ENCODE measurements around the gene D2HGDH.

GRCh38 chr2:241817126-241817820 is 82.8 kb downstream of the D2HGDH start:
- TF ChIP-seq ZNF780A (CRISPR knock-in tag; IDR thresholded peaks at IDR 0.05), result no peak
- TF ChIP-seq MEF2A (IDR thresholded peaks at IDR 0.05; ENCODE audit: control insufficient read depth, low read depth, low read length), result no peak
- TF ChIP-seq, protein P1, sequence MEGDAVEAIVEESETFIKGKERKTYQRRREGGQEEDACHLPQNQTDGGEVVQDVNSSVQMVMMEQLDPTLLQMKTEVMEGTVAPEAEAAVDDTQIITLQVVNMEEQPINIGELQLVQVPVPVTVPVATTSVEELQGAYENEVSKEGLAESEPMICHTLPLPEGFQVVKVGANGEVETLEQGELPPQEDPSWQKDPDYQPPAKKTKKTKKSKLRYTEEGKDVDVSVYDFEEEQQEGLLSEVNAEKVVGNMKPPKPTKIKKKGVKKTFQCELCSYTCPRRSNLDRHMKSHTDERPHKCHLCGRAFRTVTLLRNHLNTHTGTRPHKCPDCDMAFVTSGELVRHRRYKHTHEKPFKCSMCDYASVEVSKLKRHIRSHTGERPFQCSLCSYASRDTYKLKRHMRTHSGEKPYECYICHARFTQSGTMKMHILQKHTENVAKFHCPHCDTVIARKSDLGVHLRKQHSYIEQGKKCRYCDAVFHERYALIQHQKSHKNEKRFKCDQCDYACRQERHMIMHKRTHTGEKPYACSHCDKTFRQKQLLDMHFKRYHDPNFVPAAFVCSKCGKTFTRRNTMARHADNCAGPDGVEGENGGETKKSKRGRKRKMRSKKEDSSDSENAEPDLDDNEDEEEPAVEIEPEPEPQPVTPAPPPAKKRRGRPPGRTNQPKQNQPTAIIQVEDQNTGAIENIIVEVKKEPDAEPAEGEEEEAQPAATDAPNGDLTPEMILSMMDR (IDR thresholded peaks at IDR 0.05 in 2 of 3, conservative IDR thresholded peaks at IDR 0.05 in 1 of 3; ENCODE audit: insufficient read depth in 2 of 3, low read depth in 1 of 3, low read length in 3 of 3), result no peak
- TF ChIP-seq ZBTB11 (CRISPR knock-in tag; IDR thresholded peaks at IDR 0.05), result no peak
- no peak for TF ChIP-seq ZNF224 (CRISPR knock-in tag; IDR thresholded peaks at IDR 0.05)
- no peak for TF ChIP-seq ZBTB7A (IDR thresholded peaks at IDR 0.05; ENCODE audit: borderline replicate concordance, control insufficient read depth, low read depth, low read length)
- no peak for TF ChIP-seq NFYB (IDR thresholded peaks at IDR 0.05; ENCODE audit: extremely low read depth, insufficient read length)
- TF ChIP-seq ZNF232 (CRISPR knock-in tag; IDR thresholded peaks at IDR 0.05), result no peak
- TF ChIP-seq, protein P2, sequence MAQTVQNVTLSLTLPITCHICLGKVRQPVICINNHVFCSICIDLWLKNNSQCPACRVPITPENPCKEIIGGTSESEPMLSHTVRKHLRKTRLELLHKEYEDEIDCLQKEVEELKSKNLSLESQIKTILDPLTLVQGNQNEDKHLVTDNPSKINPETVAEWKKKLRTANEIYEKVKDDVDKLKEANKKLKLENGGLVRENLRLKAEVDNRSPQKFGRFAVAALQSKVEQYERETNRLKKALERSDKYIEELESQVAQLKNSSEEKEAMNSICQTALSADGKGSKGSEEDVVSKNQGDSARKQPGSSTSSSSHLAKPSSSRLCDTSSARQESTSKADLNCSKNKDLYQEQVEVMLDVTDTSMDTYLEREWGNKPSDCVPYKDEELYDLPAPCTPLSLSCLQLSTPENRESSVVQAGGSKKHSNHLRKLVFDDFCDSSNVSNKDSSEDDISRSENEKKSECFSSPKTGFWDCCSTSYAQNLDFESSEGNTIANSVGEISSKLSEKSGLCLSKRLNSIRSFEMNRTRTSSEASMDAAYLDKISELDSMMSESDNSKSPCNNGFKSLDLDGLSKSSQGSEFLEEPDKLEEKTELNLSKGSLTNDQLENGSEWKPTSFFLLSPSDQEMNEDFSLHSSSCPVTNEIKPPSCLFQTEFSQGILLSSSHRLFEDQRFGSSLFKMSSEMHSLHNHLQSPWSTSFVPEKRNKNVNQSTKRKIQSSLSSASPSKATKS (CRISPR knock-in tag; IDR thresholded peaks at IDR 0.05), result no peak
